Endothelial cell of umbilical vein (primary cell): Measurements from ENCODE around the gene LIN7A. TPM values are rescaled to one million over a fixed set of nuclear protein-coding genes. Genes with fewer than 3 reads are reported as not detected.

Experiments
- BruUV-seq: library from RNA; stranded (reverse); fragments of 400-500 nt; replicated peaks from 2 replicates; lab custom pipeline; 2021; lab: Mats Ljungman, UMichigan
- CTCF ChIA-PET: fragments of 300-600, 350-600 bp; sonication (Branson Sonifier 250); formaldehyde crosslinking; loops from one replicate; lab custom pipeline; 2021; ENCODE audit warnings: antibody characterized with exemption, inconsistent platforms; lab: Charles Lee
- POLR2A ChIA-PET: fragments of 300-600, 350-600 bp; sonication (Branson Sonifier 250); formaldehyde crosslinking; loops from one replicate; lab custom pipeline; 2021; ENCODE audit warnings: antibody characterized with exemption, inconsistent platforms; lab: Charles Lee
- DNase-seq: peaks from one replicate; pipeline ENCODE4 v3.0.0-alpha.2; 2011; ENCODE audit warnings: low read depth, low spot score
- FAIRE-seq: peaks from 2 replicates; lab custom pipeline; 2011; peaks lifted over from hg19 to GRCh38; lab: Jason Lieb, UNC
- H2AFZ ChIP-seq: 2 replicates; pipeline ENCODE4 v1.6.0; 2012; ENCODE audit warnings: low read depth, low read length, control low read depth, inconsistent platforms
- H3K27ac ChIP-seq: 2 replicates; pipeline ENCODE4 v1.5.1; 2011; ENCODE audit warnings: low read depth, mild to moderate bottlenecking, control low read depth, low read length, moderate library complexity; ENCODE audit not compliant: insufficient read depth
- H3K27me3 ChIP-seq, 2 experiments: 2 replicates each; pipeline versions ENCODE4 v1.6.0 to v1.6.1; 2011; ENCODE audit warnings: low read length in 2 of 2, mixed read lengths in 1 of 2; ENCODE audit not compliant: control insufficient read depth in 2 of 2, insufficient read depth in 2 of 2
- H3K36me3 ChIP-seq, 2 experiments: 2 replicates in 1 of 2; 3 replicates in 1 of 2; pipeline ENCODE4 v1.5.1; 2011; ENCODE audit warnings: low read length in 2 of 2, mild to moderate bottlenecking in 1 of 2, moderate library complexity in 1 of 2; ENCODE audit not compliant: control insufficient read depth in 2 of 2, insufficient read depth in 2 of 2; ENCODE audit errors: extremely low read depth in 1 of 2
- H3K4me1 ChIP-seq: 3 replicates; pipeline ENCODE4 v1.5.1; 2011; ENCODE audit warnings: mild to moderate bottlenecking, low read length; ENCODE audit not compliant: control insufficient read depth, insufficient read depth; ENCODE audit errors: extremely low read depth
- H3K4me2 ChIP-seq: 2 replicates; pipeline ENCODE4 v1.6.1; 2011; ENCODE audit warnings: low read length, control low read depth, mixed read lengths; ENCODE audit not compliant: insufficient read depth
- H3K4me3 ChIP-seq, 3 experiments: fragments of 200-600 bp in 1 of 3; sonication (generic), shearing (Covaris generic) in 1 of 3; replicated peaks in 1 of 3; 2 replicates each; pipeline ENCODE4 v1.5.1; 2011 to 2016; ENCODE audit warnings: control low read depth in 3 of 3, low read length in 3 of 3, mild to moderate bottlenecking in 2 of 3, inconsistent platforms in 1 of 3, low read depth in 1 of 3, moderate library complexity in 1 of 3; ENCODE audit not compliant: insufficient read depth in 1 of 3
- H3K79me2 ChIP-seq: 2 replicates; pipeline ENCODE4 v1.6.0; 2012; ENCODE audit warnings: low read length, inconsistent platforms; ENCODE audit not compliant: control insufficient read depth, insufficient read depth
- H3K9ac ChIP-seq: replicated peaks from 2 replicates; pipeline ENCODE3; 2011; ENCODE audit warnings: low read length, control low read depth; ENCODE audit not compliant: insufficient read depth; ENCODE audit errors: extremely low read depth
- H3K9me1 ChIP-seq: replicated peaks from 3 replicates; pipeline ENCODE4 v1.6.0; 2011; ENCODE audit warnings: mild to moderate bottlenecking, low read length; ENCODE audit not compliant: control insufficient read depth, insufficient read depth; ENCODE audit errors: extremely low read depth
- H3K9me3 ChIP-seq: replicated peaks from 2 replicates; pipeline ENCODE4 v1.5.1; 2012; ENCODE audit warnings: low read length, inconsistent platforms; ENCODE audit not compliant: control insufficient read depth, insufficient read depth
- H4K20me1 ChIP-seq: replicated peaks from 2 replicates; pipeline ENCODE3; 2011; ENCODE audit warnings: mild to moderate bottlenecking, low read length; ENCODE audit not compliant: control insufficient read depth, insufficient read depth; ENCODE audit errors: extremely low read depth
- CTCF ChIP-seq, 2 donors: IDR thresholded peaks; 1 replicate in 1 of 2; 2 replicates in 1 of 2; pipeline ENCODE4 v1.5.1; 2011; ENCODE audit warnings: low read length in 2 of 2, mild to moderate bottlenecking in 2 of 2, moderate library complexity in 2 of 2, control low read depth in 1 of 2, inconsistent platforms in 1 of 2, low read depth in 1 of 2; ENCODE audit not compliant: insufficient read depth in 1 of 2; ENCODE audit errors: extremely low read depth in 1 of 2
- EZH2 ChIP-seq: IDR thresholded peaks from 2 replicates; pipeline ENCODE4 v1.6.1; 2012; ENCODE audit warnings: borderline replicate concordance, low read depth, mild to moderate bottlenecking, moderate library complexity, low read length, inconsistent platforms; ENCODE audit not compliant: severe bottlenecking
- FOS ChIP-seq: IDR thresholded peaks from 2 replicates; pipeline ENCODE4 v1.6.1; 2011; ENCODE audit warnings: mild to moderate bottlenecking, low read length, moderate library complexity, borderline replicate concordance; ENCODE audit not compliant: insufficient read depth
- GATA2 ChIP-seq: IDR thresholded peaks from 2 replicates; pipeline ENCODE4 v1.7.0; 2011; ENCODE audit warnings: low read depth, mild to moderate bottlenecking, moderate library complexity, mixed read lengths, low read length; ENCODE audit not compliant: insufficient read length, insufficient read depth
- JUN ChIP-seq: IDR thresholded peaks from 2 replicates; pipeline ENCODE4 v1.6.1; 2011; ENCODE audit warnings: borderline replicate concordance, low read depth; ENCODE audit not compliant: insufficient read length, insufficient read depth
- MAX ChIP-seq: IDR thresholded peaks from 2 replicates; pipeline ENCODE4 v1.6.1; 2011; ENCODE audit not compliant: insufficient read depth, insufficient read length
- MYC ChIP-seq: IDR thresholded peaks from one replicate; pipeline ENCODE4 v1.6.1; 2011; ENCODE audit warnings: mild to moderate bottlenecking, low read depth, low read length
- POLR2A ChIP-seq: IDR thresholded peaks from 2 replicates; pipeline ENCODE4 v1.6.1; 2012; ENCODE audit warnings: low read depth, mild to moderate bottlenecking, control low read depth, low read length
- POLR2AphosphoS5 ChIP-seq: IDR thresholded peaks from 2 replicates; pipeline ENCODE4 v1.6.1; 2012; ENCODE audit warnings: low read depth, mild to moderate bottlenecking, control low read depth, low read length, moderate library complexity; ENCODE audit not compliant: insufficient read depth
- dilution Hi-C: fragments of 300-500 bp; cut with MboI; formaldehyde crosslinking; loops from one replicate; pipeline ENCODE4 v1.15.0; 2019; ENCODE audit warnings: low sequenced_read_pairs; ENCODE audit not compliant: extremely low pct_ligation_motif_present
- intact Hi-C: fragments of 100-400 bp; cut with micrococcal nuclease; formaldehyde crosslinking; loops from one replicate; pipeline ENCODE4 v1.10.0; 2022
- polyA plus RNA-seq, 4 experiments: library from polyadenylated mRNA; depleted of rRNA in 3 of 4; stranded (reverse) in 3 of 4; unstranded in 1 of 4; fragments of >200 nt; gene quantifications; 2 replicates each; pipeline versions ENCODE4 v1.2.1 to v1.2.3, GENCODE V29; 2011 to 2012; ENCODE audit warnings: missing spikeins in 1 of 4
- total RNA-seq: library from RNA; stranded (reverse); gene quantifications from 2 replicates; pipeline ENCODE4 v1.2.3, GENCODE V29; 2021

The LIN7A gene
- total and polyA plus RNA-seq, 2 donors (not counting 3 experiments of a cell fraction or from before 2014, with no cell fraction given): 1.6 to 4.3 TPM

- Histone ChIP-seq H3K79me2 (no peaks in the 10 kb centered on the region), H3K9me1 (no peaks in the 10 kb centered on the region), H3K27me3 (no peaks in the 10 kb centered on the region), H3K4me1 (no peaks in the 10 kb centered on the region), H3K9ac (no peak overlapping the region), H4K20me1 (no peaks in the 10 kb centered on the region), H3K36me3 (no peaks in the 10 kb centered on the region), H3K4me3 (no peak overlapping the region), H3K4me2 (no peak overlapping the region), H3K9me3 (no peaks in the 10 kb centered on the region), H2AFZ (no peak overlapping the region), H3K27ac (no peak overlapping the region)
- ChIA-PET CTCF (interaction anchor here (1.3 kb wide), 1 partner anchor 23 kb away, joined by 3 read pairs; no protein-coding TSS in a partner anchor), POLR2A (no interaction called here)
- intact Hi-C loops (no loop called here), dilution Hi-C loops (no loop called here)
- no peak for TF ChIP-seq POLR2AphosphoS5
- TF ChIP-seq GATA2: no peak
- no peak for TF ChIP-seq CTCF (IDR thresholded peaks at IDR 0.05; ENCODE audit: extremely low read depth in 1 of 2, insufficient read depth in 1 of 2, low read depth in 1 of 2, low read length in 2 of 2)
- no peak for TF ChIP-seq POLR2A
- no peak for TF ChIP-seq JUN
- no peak for TF ChIP-seq EZH2
- no peak for TF ChIP-seq MAX
- TF ChIP-seq MYC: no peak
- no peak for TF ChIP-seq FOS
- FAIRE-seq (no peak), DNase-seq (no peak)
- no TSS peak for BruUV-seq
Measured at GRCh38 chr12:80860928-80861327, 76.8 kb downstream of the LIN7A start.
